KMS-11 (cell line): ENCODE data around the gene NOS1AP.
A peak's percentile ranks its signal among the peaks of the same experiment; 100 is the strongest.

Source experiments
- H2AFZ ChIP-seq: fragments of 200-600 bp; sonication (generic); 2 replicates; pipeline ENCODE4 v1.6.1; 2016; ENCODE audit warnings: antibody characterized with exemption, mixed run types, low read depth
- H3K27ac ChIP-seq: fragments of 200-600 bp; sonication (generic); 2 replicates; pipeline ENCODE4 v1.6.1; 2016; ENCODE audit warnings: mild to moderate bottlenecking, mixed run types
- H3K27me3 ChIP-seq: fragments of 200-600 bp; sonication (generic); 2 replicates; pipeline ENCODE4 v1.6.1; 2017; ENCODE audit warnings: mild to moderate bottlenecking, low read depth, mixed run types, moderate library complexity; ENCODE audit not compliant: insufficient read depth
- H3K36me3 ChIP-seq: fragments of 200-600 bp; sonication (generic); 2 replicates; pipeline ENCODE4 v1.6.1; 2017; ENCODE audit warnings: mild to moderate bottlenecking, mixed run types; ENCODE audit not compliant: insufficient read depth
- H3K4me1 ChIP-seq: fragments of 200-600 bp; sonication (generic); 2 replicates; pipeline ENCODE4 v1.6.1; 2016; ENCODE audit warnings: mild to moderate bottlenecking, low read depth, mixed run types; ENCODE audit not compliant: poor library complexity, severe bottlenecking
- H3K4me2 ChIP-seq: fragments of 200-600 bp; sonication (generic); 2 replicates; pipeline ENCODE4 v1.7.0; 2016; ENCODE audit warnings: mild to moderate bottlenecking, mixed run types
- H3K4me3 ChIP-seq: fragments of 200-600 bp; sonication (generic); IDR thresholded peaks from 2 replicates; pipeline ENCODE4 v1.6.1; 2017; ENCODE audit warnings: low read depth, low read length, mixed read lengths; ENCODE audit not compliant: insufficient read depth
- H3K79me2 ChIP-seq: fragments of 200-600 bp; sonication (generic); 2 replicates; pipeline ENCODE4 v1.6.1; 2016; ENCODE audit warnings: low read depth, mixed run types; ENCODE audit not compliant: insufficient read depth
- H3K9ac ChIP-seq: fragments of 200-600 bp; sonication (generic); 2 replicates; pipeline ENCODE4 v1.6.1; 2016; ENCODE audit warnings: mild to moderate bottlenecking, mixed run types
- H4K20me1 ChIP-seq: fragments of 200-600 bp; sonication (generic); 2 replicates; pipeline ENCODE4 v1.6.1; 2016; ENCODE audit warnings: mild to moderate bottlenecking, mixed run types; ENCODE audit not compliant: insufficient read depth
- CTCF ChIP-seq: fragments of 200-600 bp; sonication (generic); conservative IDR thresholded peaks from 2 replicates; pipeline ENCODE4 v1.6.1; 2017; ENCODE audit warnings: low read depth, mild to moderate bottlenecking, antibody characterized with exemption, low read length, moderate library complexity, mixed read lengths

NOS1AP gene

GRCh38 chr1:162130308-162130707 lies 60.8 kb downstream of the NOS1AP start:
- Histone ChIP-seq H3K27ac (no peak overlapping the region), H3K4me3 (no peak overlapping the region), H3K4me2 (no peak overlapping the region), H3K79me2 (no peaks in the 10 kb centered on the region), H2AFZ (no peak overlapping the region), H3K9ac (no peak overlapping the region), H3K36me3 (no peaks in the 10 kb centered on the region), H3K4me1 (no peaks in the 10 kb centered on the region), H3K27me3 (no peaks in the 10 kb centered on the region), H4K20me1 (no peaks in the 10 kb centered on the region)
- TF ChIP-seq CTCF: no peak

GRCh38 chr1:162131400-162132321 lies 62.2 kb downstream of the NOS1AP start:
- H3K36me3 ChIP-seq: no peaks in the 10 kb centered on the region
- H3K9ac ChIP-seq: no peak overlapping the region
- no peak overlapping the region for H2AFZ ChIP-seq
- TF ChIP-seq CTCF: no peak
- no peak overlapping the region for H3K27ac ChIP-seq
- no peak overlapping the region for H3K4me2 ChIP-seq
- no peaks in the 10 kb centered on the region for H3K27me3 ChIP-seq
- peaks cover 5% of the 10 kb centered on the region for H3K4me1 ChIP-seq
- no peaks in the 10 kb centered on the region for H3K79me2 ChIP-seq
- H4K20me1 ChIP-seq: no peaks in the 10 kb centered on the region
- no peak overlapping the region for H3K4me3 ChIP-seq

- Histone ChIP-seq H3K27me3 (no peaks in the 10 kb centered on the region), H2AFZ (no peak overlapping the region), H3K36me3 (no peaks in the 10 kb centered on the region), H3K9ac (no peak overlapping the region), H3K4me2 (no peak overlapping the region), H3K4me1 (peaks cover 10% of the 10 kb centered on the region), H3K27ac (no peak overlapping the region), H3K79me2 (no peaks in the 10 kb centered on the region), H4K20me1 (no peaks in the 10 kb centered on the region), H3K4me3 (no peak overlapping the region)
- TF ChIP-seq CTCF: no peak
Observed at GRCh38 chr1:162133566-162133965, 64.1 kb downstream of the NOS1AP start.

- no peaks in the 10 kb centered on the region for H4K20me1 ChIP-seq
- peak overlapping the region; percentile 31 for H3K4me3 ChIP-seq
- no peaks in the 10 kb centered on the region for H3K79me2 ChIP-seq
- peaks cover 12% of the 10 kb centered on the region for H3K4me1 ChIP-seq
- H3K4me2 ChIP-seq: no peak overlapping the region
- no peak overlapping the region for H3K27ac ChIP-seq
- H3K36me3 ChIP-seq: no peaks in the 10 kb centered on the region
- TF ChIP-seq CTCF: no peak
- H2AFZ ChIP-seq: no peak overlapping the region
- H3K9ac ChIP-seq: no peak overlapping the region
- H3K27me3 ChIP-seq: no peaks in the 10 kb centered on the region
Observed at GRCh38 chr1:162134646-162135045, 65.2 kb downstream of the NOS1AP start.
